Measurements from ENCODE around the gene PCSK5.

PCSK5 gene

GRCh38 chr9:76213751-76214150 lies 323.3 kb downstream of the PCSK5 start:
- no peak for DNase-seq

- no peak for DNase-seq
These were observed 324.6 kb downstream of the PCSK5 start for GRCh38 chr9:76215066-76215465.

GRCh38 chr9:76216161-76216649 lies 325.7 kb downstream of the PCSK5 start:
- no peak for DNase-seq

- DNase-seq: no peak
These were observed 327.8 kb downstream of the PCSK5 start for GRCh38 chr9:76218117-76218885.

GRCh38 chr9:76218886-76219445 lies 328.5 kb downstream of the PCSK5 start:
- DNase-seq: no peak

- DNase-seq: no peak
These were observed 329.2 kb downstream of the PCSK5 start for GRCh38 chr9:76219560-76220151.

GRCh38 chr9:76221423-76221822 lies 330.9 kb downstream of the PCSK5 start:
- no peak for DNase-seq

GRCh38 chr9:76223749-76224340 lies 333.4 kb downstream of the PCSK5 start:
- no peak for DNase-seq

GRCh38 chr9:76227156-76227555 lies 336.7 kb downstream of the PCSK5 start:
- no peak for DNase-seq

GRCh38 chr9:76231001-76231400 lies 340.5 kb downstream of the PCSK5 start:
- no peak for DNase-seq

GRCh38 chr9:76232861-76233489 lies 342.5 kb downstream of the PCSK5 start:
- DNase-seq: no peak

GRCh38 chr9:76240578-76240977 lies 350.1 kb downstream of the PCSK5 start:
- no peak for DNase-seq

GRCh38 chr9:76245518-76245917 lies 355.0 kb downstream of the PCSK5 start:
- no peak for DNase-seq

GRCh38 chr9:76246680-76247079 lies 356.2 kb downstream of the PCSK5 start:
- no peak for DNase-seq

GRCh38 chr9:76247426-76247825 lies 357.0 kb downstream of the PCSK5 start:
- no peak for DNase-seq

- no peak for DNase-seq
These were observed 358.8 kb downstream of the PCSK5 start for GRCh38 chr9:76249309-76249708.

- DNase-seq: no peak
These were observed 365.4 kb downstream of the PCSK5 start for GRCh38 chr9:76255781-76256455.

- DNase-seq: no peak
These were observed 366.8 kb downstream of the PCSK5 start for GRCh38 chr9:76257311-76257710.

GRCh38 chr9:76266649-76267283 lies 376.3 kb downstream of the PCSK5 start:
- DNase-seq: no peak

- DNase-seq: no peak
These were observed 376.8 kb downstream of the PCSK5 start for GRCh38 chr9:76267284-76267652.

GRCh38 chr9:76269789-76270188 lies 379.3 kb downstream of the PCSK5 start:
- DNase-seq: no peak

GRCh38 chr9:76271755-76272154 lies 381.3 kb downstream of the PCSK5 start:
- DNase-seq: no peak

Measured in activated effector memory CD4-positive, alpha-beta T cell treated with anti-CD3 and anti-CD28 coated beads, Interleukin-2, amount 50 U/mL, for 16 hours (primary cell).